GM21737 (cell line): ENCODE results near the gene TAL1.
"Not testable (repeated sequence)": the region's sequence is repeated elsewhere in the genome, so short reads cannot be mapped to it uniquely, and the experiment has no call there.

ENCODE experiments used
- ATAC-seq: cut with Tn5 transposase; IDR thresholded peaks from one replicate; pipeline ENCODE4 v1.9.1; 2021; ENCODE audit warnings: mild to moderate bottlenecking, moderate library complexity; ENCODE audit not compliant: unreplicated experiment

The TAL1 gene

DNA sequence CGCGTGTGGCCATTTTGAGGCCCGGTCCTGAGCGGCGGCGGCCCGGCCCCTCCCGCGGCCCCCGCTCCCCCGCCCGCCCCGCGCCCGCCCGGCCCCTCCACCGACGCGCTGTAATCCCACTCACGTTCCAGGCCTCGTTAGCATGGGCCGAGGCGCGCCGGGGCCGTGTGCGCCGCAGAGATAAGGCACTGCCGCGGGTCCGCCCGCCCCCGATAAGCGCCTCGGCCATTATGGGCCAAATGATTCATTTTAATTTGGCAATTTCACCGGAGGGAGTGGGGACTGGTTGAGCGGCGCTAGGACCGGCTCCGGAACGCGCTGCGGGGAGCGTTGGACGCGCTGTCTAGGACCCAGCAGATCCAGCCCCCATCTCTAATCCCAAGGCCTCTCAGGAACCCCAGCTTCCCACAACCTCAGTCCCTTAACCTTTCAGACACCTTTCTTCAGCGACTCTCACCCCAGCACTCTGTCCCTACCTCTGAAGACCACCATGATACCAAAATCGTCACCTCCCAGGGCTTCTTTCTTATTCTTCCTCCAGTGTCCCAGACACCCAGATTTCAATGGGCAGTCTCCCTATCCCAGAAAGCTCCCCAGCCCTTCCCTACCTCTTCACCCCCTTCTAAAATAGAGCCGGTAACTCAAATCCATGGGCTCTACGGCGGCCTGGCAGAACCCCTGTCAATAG, at the start of gene TAL1:
TAL1 (minus strand) TSS at position 39 of the 688 bp plus-strand sequence. CDS start 6,337 bp downstream, outside the sequence.
- ATAC-seq, result no peak

DNA sequence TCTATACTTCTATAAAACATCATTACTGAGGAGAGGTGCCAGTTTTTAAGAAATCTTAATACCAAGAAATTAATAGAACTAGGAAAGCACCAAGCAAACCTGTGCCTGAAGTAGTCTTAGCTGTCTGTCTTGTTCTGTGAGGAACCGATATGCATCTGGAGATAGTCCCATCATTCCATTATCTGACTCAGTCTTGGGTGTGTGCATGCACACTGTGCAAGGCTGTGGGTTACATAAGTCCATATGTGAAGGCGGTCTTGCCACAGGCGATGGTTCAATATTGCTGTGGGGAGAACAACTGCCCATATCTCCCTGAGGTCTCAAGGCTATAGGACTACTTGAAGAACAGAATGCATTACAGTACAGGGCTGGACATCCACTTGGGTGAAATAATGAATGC, 48.1 kb upstream of the TAL1 start:
- no peak for ATAC-seq

DNA sequence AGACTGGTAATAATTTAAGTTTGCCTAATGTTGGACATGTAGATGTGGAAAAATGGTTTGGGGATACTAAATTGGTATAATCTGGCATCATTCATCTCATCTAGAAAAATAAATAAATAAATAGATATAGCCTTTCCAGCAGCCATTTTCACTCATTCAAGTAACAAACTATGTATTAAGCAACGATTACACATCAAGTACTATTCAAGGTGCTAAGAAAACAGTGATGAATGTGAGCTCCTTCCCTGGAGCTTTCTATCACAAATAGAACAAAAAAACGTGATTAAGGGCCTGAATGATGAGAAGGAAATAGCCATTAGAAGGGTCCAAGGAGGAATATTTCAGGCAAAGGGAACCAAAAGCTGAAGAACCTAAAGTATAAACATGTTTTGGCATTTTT, 44.8 kb upstream of the TAL1 start:
- no peak for ATAC-seq

DNA sequence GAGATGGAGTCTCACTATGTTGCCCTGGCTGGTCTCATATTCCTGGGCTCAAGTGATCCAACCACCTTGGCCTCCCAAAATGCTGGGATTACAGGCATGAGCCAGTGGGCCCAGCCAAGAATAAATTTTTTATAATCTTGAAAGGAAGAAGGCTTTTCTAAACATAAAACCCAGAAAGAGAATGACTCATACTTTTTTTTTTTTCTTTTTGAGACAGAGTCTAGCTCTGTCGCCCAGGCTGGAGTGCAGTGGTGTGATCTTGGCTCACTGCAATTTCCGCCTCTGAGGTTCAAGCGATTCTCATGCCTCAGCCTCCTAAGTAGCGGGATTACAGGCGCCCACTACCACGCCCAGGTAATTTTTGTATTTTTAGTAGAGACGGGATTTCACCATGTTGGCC, 43.8 kb upstream of the TAL1 start:
- ATAC-seq, result not testable (repeated sequence)

DNA sequence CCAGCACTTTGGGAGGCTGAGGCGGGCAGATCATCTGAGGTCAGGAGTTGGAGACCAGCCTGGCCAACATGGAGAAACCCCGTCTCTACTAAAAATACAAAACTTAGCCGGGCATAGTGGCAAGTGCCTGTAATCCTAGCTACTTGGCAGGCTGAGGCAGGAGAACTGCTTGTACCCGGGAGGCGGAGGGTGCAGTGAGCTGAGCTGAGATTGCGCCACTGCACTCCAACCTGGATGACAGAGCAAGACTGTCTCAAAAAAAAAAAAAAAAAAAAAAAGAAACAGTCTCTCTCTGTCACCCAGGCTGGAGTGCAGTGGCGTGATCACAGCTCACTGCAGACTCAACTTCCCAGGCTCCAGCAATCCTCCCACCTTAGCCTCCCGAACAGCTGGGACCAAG, 33.5 kb upstream of the TAL1 start:
- ATAC-seq, result not testable (repeated sequence)

DNA sequence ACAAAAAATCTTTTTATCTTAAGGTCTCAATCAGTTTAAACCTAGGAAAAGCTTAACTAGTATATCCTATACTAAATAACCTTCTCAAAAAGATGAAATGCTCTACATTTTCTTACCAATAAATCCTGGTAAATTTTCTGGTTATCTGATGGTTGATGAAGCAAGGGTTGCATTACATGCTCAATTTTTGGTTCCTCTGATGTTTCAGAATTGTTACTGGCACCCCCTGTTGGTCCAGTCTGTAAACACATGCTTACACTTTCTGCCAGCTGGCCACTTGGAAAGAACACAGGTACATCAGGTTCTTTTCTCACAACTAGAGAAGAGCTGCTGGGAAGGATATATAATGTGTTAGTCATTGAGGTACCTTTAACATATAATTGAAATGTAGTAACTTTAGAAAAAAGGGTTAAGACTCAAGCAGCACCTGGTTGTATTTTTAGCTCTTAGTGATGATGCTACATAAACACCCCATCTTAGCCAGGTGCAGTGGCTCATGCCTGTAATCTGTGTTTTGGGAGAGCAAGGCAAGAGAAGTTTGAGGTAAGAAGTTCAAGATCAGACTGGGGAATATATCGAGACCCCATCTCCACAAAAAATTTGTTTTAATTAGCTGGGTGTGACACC, 30.9 kb upstream of the TAL1 start:
- ATAC-seq, result no peak

DNA sequence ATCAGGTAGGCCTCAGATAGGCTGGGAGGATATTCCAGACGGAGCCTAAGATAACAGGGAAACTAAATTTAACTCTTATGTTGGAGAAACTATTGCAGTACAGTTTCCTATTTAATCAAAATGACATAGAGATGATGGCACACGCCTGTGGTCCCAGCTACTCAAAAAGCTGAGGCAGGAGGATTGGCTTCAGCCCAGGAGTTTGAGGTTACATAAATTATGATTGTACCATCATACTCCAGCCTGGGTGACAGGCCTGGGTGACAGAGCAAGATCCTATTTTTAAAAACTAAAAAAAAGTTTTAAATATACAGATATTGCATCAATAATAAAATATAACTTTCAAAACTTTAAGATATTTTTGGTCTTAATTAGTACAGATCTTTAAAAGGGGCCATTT, 25.2 kb upstream of the TAL1 start:
- ATAC-seq, result no peak

DNA sequence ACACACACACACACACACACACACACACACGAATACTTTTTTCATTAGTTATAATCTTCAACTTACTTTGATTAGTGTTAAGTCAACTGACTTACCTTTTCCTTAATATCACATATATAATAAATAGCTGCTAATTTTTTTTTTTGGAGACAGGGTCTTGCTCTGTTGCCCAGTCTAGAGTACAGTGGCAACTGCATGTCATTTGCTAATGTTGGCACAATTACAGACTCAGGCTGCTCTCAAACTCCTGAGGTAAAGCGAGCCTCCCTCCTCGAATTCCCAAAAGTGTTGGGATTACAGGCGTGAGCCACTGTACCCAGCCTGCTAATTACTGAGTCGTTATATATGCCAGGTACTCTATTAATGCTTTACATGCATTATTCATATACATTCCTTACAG, 20.8 kb upstream of the TAL1 start:
- ATAC-seq, result no peak

DNA sequence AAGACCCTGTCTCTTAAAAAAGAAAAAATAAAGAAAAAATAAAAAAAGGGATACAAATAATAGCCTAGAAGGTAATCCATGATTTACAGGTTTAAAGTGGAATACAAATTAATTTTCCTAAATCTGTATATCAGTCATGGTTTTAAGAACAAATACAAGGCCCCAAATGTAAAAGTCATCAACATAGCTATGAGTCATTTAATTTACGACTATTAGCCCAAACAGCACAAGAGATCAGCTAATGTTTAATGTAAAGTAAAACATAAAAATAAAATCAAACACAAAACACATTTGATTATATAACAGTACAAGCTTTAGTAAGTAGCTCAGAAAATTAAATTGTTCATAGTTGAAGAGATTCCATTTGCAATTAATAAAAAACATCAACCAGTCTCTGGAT, 20.3 kb upstream of the TAL1 start:
- no peak for ATAC-seq

DNA sequence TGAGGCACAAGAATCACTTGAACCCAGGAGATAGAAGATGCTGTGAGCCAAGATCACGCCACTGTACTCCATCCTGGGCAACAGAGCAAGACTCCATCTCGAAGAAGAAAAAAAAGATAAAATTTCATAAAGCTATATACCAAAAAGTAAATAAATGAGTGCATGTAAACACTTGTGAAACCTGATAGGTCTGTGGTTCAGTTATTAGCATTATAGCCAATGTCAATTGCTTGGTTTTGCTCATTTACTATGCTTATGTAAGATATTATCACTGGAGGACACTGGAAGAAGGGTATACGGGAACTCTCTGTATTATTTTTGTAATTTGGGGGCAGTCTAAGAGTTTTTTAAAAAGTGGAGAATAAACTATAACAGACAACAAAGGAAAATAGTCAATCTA, 17.7 kb upstream of the TAL1 start:
- ATAC-seq, result no peak

DNA sequence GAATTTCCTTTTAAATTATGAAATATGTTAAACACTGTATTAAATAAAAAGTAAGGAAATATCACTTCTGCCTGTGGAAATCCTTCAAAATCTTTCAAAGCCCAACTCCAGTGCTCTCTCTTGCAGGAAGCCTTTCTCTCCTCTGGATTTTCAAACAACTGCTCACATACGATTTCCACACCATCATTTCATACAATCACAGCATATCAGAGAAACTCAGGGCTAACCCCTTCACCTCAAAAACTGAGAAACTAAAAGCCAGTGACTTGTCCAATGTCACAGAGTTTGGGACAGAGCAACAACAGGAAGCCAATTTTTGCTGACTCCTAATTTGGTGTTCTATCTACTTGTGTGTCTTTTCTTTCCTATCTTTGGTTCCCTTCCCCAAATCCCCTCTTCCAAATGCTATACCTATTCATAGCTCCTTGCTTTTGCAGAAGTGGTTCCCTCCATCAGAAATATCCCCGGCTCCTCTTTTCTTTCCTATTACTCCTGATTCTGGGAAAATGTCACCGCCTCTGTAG, 12.4 kb upstream of the TAL1 start:
- no peak for ATAC-seq

DNA sequence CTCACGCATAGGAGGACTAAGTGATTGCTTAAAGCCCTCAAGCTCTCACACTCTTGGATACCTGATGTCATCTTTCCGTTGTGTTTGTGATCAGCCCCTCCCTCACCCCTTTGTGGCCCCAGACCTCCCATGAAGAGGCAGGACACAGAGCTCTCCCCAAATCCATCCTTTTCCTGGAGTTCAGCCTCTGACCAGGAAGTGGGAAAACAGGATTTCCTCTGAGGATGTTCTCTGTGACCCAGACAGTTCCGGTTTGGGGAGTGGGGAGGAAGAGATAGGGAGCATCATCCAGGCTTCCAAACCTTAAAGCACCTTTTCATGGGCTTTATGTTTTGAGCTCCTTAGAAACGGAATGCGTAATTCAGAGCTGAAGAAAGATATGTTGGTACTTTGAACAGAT, 11.9 kb upstream of the TAL1 start:
- no peak for ATAC-seq

DNA sequence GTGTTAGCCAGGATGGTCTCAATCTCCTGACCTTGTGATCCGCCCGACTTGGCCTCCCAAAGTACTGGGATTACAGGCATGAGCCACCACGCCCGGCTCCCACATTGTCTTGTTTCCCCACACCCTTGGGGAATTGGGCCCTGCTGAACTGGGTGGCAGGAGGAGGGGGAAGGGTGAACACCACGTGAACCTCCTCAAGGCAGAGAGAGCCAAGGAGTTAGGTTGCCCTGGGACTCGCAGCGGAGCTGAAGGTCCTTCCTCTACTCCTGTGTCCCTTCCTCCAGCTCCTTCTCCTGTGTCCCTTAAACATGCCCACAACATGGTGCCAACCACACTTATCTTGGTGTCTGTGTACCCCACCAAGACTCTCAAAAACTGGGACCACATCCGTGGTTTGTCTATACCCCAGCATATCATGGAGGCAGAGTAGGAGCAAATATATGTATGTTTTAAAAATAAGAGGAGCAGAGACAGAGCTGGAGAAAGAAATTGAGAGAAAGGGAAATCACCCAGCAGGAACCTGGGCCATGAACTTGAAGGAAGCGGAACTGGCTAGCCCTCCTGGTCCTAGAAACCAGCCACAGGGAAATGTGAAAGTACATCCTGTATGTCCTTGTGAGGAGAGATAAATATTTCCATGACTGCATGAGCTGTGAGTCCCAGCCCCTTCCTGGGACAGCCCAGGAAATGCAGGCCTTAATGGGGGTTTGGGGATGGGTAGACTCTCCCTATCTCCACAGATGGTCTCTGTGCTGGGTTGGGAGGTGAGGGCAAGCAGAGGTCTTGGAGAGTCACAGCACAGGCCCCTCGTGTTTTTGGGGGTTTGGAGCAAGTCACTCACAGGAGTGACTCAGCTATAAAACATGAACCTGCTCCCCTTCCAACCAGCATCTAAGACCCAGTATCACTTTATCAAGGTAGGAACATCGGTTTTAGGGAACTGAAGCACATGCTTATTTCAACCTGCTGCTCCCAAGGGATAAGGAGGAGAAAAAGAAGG, 9.4 kb upstream of the TAL1 start:
- no peak for ATAC-seq

DNA sequence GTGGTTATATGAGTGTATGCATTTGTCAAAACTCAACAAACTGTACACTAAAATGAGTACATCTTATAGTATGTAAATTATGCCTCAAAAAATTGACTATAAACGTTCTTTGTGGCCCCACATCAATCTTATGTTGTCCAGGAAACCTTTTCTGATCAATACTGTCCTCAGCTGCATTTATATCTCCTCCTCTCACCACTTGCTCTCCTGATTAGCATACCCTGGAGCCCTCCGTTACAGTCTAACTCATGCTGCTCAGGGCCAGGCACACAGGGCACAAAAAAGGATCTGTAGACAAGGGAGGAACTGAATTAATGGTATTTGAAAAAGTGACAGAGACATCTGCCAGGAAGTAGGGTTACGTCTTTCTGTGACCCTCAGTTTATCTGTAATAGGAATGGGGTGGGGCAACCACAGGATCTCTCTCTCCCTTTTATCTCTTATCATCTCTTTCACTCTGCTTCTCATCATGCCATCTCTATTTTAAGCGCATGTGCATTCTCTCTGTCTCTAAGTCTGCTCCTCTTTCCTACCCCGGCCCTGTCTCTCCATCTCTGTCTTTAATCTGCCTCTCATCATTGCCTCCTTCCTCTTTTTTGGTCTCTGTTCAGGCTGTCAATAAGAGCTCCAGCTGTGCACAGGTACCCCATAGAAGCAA, 7.0 kb upstream of the TAL1 start:
- ATAC-seq, result no peak

DNA sequence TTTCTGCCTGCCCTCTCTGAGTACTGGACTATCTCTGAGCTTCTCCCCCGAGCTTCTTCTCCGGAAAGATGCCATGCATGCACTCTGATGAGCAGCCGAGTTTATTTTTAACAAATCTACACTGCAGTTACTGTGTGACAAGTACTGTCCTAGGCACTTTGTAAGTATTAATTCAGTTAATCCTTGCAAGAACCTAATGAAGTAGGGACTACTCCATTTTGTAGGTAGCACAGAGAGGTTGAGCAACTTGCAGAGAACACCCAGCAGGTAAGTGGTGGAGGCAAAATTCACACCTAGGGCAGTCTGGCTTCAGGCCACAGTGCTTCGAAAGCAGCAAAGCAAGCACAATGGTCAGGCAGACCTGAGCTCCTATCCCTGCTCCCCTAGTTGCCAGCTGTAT, 3.8 kb upstream of the TAL1 start:
- ATAC-seq, result no peak

DNA sequence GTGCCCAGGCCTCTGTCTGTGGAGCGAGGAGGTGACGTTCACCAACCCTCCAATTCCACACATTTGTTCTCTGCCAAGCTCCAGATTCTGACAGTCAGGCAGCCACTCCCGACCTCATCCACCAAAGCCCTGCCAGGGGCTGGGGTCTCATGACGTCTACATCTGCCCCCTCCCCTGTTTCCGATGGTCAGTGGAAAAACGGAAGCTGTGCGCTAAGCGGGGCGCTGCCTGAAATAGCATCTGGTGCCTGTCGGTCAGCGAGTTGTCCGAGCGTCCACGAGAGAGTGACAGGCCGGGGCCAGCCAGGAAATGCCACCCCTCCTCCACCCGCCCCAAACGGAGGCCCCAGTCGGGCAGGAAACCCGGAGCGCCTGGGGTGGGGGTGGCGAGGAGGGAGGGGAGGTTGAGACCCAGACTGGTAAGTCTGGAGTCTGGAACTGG, 3.2 kb upstream of the TAL1 start:
- no peak for ATAC-seq

DNA sequence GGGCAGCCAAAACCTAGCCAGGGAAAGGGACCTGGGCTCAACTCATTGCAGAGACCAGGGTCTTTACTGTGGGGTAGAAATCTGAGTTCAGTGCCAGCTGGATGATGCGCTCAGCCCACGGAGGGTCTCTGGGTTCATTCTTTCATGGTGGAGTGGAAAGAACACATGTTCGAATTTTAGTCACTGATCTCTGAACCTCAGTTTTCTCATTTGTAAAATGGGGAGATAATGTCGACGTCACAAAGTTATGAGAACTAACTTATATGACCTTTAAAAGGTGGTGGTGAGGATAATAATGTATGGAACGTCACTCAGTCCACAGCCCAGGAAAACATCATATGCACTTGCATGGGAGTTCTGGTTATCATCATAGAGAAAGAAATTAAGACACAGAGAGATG, 1.2 kb upstream of the TAL1 start:
- ATAC-seq, result no peak

DNA sequence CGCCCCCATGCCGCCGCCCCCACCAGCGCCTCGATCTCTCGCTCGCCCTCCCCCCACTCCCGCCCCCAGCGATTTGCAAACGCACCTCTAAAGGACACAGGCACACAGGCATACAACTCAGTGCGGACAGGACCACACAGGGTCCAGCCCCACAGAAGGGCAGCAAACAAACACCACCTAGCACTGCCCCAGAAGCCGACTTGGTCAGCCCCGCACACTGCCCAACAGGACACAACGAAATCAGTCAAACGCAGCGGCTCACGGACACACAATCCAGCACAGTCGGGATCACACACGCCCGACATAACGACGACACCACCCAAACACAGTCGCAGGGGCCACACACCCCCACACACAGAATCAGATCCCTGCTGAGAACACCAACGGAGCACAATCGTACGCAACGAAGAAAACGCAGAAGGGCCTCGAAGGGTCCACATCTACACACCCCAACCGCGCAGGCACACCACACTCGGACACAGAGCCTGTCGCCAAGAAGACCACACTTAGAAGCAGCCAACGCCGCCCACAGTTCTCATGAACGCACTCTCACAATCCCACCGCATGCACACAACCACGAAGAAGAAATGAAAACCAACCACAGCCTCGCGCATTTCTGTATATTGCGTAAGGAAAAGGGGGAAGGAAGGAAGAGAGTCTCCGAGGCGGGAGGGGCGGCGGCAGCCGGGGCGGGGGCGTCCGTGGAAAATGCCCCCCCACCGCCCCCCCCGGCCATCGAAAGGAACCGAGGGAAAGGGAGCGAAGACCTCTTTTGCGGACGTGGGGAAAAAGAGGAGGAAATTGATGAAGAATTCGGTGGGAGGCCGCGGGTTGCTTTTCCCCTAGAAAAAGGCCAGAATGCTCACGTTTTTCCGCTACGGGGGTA, 481 bp downstream of the TAL1 start:
- no peak for ATAC-seq

DNA sequence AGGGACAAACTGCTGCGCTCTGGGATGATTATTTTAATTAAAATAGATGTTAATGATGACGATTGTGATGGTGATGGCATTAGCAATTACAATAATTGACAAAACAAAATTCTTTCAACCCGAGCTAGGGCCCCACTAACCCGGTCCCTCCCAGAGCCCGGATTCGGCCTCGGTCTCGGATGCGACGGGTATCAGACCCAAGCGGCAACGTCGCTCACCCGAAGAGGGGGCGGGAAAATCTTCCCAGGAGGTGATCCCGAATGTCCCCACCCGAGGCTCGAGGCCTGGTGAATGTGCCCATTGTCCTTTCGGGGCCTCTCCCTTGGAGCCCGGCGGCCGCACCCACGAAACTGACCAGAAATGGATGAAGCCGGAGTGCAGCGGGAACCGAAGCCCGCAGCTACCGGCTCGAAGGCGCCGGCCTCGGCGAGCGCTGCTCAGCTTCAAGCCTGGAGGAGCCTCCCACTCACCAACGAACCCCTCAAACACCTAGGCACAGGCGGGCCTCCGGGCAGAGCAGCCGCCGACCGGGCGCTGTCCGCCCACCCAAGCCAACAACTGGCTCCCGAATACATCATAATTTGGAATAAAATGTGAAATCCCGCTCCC, 1.2 kb downstream of the TAL1 start:
- ATAC-seq, result no peak
